DMS79 treated with DMSO at 0.1 percent for 48 hours (cell line): ENCODE measurements around the gene NR1H3.
"Not testable (repeated sequence)": the region's sequence is repeated elsewhere in the genome, so short reads cannot be mapped to it uniquely, and the experiment has no call there.

ENCODE experiments used
- DNase-seq: peaks from one replicate; lab custom pipeline; 2025; lab: John Stamatoyannopoulos, UW

NR1H3 gene

DNA sequence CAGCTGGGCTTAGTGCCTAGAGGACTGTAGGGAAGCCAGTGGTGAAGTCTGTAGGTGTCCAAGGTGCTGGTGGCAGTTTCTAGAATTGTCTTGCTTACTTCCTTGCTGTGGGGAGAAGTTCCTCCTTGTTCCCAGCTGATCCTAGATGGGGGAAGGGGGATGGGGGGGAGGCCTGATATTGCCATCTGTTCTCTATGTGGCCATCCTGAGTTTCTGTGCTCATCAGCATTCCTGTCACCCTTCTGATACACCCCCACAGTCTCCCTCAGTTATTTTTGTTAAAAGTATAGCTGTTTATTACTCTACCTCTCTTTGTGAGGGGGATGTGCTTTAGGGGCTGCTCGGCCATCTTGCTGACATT, 48.7 kb downstream of the NR1H3 start:
- DNase-seq: no peak

- DNase-seq: peak; percentile 62
Observed at GRCh38 chr11:47308050-47308823, 50.4 kb downstream of the NR1H3 start.

DNA sequence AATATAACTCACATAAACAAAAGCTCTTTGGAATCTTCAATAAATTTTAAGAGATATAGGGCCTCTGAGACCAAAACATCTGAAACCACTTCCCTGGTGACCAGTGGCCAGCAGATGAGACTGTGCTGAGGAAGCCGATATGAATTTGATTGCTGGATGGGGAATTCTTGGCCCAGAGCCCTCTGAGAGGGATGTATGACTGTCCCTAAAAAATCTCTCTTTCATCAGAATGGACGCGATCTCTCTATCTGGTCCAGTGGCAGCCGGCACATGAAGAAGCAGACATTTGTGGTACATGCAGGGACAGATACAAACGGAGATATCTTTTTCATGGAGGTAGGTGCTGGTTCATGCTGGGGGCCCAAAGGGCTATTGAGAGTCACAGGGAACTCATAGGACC, 57.2 kb downstream of the NR1H3 start:
- DNase-seq: no peak

- not testable (repeated sequence) for DNase-seq
Observed at GRCh38 chr11:47316501-47316900, 58.7 kb downstream of the NR1H3 start.

DNA sequence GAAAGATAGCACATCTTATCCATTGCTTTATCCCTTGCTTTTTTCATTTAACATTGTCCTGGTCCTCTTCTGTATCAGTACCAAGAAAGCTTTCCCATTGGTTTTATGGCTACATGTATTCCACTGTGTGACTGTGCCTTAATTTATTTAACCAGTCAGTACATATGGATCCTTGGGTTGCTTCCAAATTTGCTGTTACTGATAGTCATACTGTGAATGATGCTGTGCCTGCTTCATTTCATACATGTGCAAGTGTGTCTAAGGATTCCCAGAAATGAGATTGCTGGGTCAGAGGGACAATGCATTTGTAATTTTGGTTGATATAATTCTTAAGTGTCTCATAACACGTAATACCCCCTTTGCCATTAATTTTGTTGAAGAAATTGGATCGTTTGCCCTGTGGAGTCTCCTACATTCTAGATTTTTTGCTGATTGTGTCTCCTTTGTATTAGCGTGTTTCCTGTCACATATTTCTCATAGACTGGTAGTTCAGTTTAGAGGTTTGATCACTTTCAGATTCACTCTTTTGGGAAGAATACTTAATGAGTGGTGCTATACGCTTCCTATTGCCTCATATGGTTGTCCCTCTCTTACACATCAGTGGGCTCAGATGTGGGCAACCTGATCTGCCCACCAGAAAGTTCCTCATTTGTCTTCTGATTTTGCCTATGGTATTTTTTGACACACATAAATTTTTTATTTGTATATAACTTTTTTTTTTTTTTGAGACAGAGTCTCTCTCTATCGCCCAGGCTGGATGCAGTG, 59.5 kb downstream of the NR1H3 start:
- no peak for DNase-seq

DNA sequence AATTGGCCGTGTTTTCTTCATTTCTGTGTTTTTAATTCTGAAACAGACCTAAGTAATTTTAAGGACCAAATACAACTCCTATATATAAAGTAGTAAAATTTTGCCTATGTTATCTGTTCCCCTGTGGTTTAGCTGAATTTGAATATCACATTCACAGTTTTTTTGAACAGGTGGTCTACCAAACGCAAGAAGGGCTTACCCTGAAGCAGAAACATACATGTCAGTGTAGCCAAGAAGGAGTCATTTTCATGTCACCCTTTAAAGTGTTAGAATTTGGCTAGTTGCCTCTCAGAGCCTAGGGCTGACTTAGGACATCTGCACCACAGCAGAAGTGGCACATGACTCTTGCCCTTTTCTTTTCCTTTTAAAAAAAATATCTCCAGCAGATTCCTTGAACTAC, 60.4 kb downstream of the NR1H3 start:
- DNase-seq: no peak
